NCI-H187 treated with DMSO at 0.1 percent for 48 hours (cell line): ENCODE measurements around the gene ADAMTS17.

Source experiments
- DNase-seq: peaks from one replicate; lab custom pipeline; 2025; lab: John Stamatoyannopoulos, UW

The ADAMTS17 gene, protein sequence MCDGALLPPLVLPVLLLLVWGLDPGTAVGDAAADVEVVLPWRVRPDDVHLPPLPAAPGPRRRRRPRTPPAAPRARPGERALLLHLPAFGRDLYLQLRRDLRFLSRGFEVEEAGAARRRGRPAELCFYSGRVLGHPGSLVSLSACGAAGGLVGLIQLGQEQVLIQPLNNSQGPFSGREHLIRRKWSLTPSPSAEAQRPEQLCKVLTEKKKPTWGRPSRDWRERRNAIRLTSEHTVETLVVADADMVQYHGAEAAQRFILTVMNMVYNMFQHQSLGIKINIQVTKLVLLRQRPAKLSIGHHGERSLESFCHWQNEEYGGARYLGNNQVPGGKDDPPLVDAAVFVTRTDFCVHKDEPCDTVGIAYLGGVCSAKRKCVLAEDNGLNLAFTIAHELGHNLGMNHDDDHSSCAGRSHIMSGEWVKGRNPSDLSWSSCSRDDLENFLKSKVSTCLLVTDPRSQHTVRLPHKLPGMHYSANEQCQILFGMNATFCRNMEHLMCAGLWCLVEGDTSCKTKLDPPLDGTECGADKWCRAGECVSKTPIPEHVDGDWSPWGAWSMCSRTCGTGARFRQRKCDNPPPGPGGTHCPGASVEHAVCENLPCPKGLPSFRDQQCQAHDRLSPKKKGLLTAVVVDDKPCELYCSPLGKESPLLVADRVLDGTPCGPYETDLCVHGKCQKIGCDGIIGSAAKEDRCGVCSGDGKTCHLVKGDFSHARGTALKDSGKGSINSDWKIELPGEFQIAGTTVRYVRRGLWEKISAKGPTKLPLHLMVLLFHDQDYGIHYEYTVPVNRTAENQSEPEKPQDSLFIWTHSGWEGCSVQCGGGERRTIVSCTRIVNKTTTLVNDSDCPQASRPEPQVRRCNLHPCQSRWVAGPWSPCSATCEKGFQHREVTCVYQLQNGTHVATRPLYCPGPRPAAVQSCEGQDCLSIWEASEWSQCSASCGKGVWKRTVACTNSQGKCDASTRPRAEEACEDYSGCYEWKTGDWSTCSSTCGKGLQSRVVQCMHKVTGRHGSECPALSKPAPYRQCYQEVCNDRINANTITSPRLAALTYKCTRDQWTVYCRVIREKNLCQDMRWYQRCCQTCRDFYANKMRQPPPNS

GRCh38 chr15:100341750-100342560 lies at the start of gene ADAMTS17:
Gene ADAMTS17, minus strand, starts transcription at chr15:100341975. Its CDS starts 76 bp downstream, at chr15:100341899.
- no peak for DNase-seq

DNA sequence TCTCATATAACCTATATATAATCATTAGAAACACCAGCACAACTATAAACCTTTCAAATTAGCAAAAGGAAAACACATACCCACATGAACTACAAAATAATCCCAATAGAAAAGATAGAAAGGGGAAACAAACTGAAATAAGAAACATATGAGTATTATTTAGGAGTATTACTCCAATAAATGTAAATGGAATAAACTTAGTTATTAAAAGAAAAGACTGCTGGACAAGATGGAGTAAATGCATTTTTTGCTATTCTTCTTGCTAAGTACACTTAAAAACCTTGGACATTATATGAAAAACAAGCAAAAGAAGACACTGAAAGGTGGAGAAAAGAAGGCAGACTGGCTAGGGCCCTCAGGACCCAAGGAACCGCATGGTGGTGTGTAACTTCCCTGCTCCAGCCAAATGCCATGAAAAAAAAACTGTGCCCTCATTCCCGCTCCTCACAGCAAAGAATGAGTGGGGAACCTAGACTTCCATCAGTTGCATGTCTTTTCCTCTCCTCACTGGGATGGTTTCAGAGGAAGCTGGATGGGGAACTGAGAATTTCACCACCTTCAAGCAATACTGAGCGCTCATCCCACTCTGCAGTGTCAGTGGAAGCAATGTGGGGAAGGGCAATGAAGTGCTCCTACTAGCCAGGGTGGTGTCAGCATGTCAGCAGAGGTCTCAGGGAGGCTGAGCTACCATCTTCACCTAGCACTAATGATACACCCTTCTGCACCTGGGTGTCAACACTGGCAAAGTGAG lies 43.7 kb upstream of the ADAMTS17 start:
- no peak for DNase-seq

- no peak for DNase-seq
These were observed 42.3 kb upstream of the ADAMTS17 start for GRCh38 chr15:100384108-100384410.

GRCh38 chr15:100383302-100384107 lies 41.7 kb upstream of the ADAMTS17 start:
- no peak for DNase-seq

- no peak for DNase-seq
These were observed 32.2 kb upstream of the ADAMTS17 start for GRCh38 chr15:100373942-100374341.

- DNase-seq = no peak
These were observed 31.5 kb upstream of the ADAMTS17 start for GRCh38 chr15:100373120-100373896.

DNA sequence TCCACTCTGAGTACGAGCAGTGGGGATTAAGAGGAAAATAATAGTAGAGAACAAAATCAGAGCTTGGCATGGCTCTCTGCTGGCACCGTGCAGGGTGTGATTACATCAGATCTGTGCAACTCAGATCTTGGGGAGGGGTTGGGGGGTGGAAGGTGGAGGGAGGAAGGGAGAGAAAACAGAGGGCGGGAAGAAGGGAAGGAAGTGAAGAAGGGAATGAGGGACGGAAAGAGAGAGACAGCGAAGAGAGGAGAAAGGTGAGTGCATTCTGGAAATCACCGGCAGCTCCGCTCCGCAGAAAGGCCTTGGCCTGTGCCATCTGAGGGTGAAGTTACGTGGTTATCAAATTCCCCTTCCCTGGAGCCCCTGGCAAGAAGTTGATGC lies 31.0 kb upstream of the ADAMTS17 start:
- DNase-seq = no peak

DNA sequence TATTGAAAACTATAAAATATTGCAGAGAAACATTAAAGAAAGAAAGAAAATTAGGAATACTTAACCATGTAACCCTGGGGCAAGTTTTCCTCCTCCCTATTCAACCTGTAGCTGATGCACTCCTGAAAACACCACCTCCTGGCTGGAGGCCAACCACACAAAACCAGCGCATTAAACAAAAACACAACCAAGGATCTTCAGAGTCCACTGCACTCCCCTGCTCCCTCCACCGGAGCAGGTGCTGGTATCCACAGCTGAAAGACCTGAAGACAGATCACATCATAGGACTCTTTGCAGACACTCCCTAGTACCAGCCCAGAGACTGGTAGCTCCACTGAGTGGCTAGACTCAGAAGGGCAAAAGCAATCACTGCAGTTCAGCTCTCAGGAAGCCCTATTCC lies 13.6 kb upstream of the ADAMTS17 start:
- no peak for DNase-seq

GRCh38 chr15:100353449-100353848 lies 11.7 kb upstream of the ADAMTS17 start:
- no peak for DNase-seq

- DNase-seq = no peak
These were observed 8.9 kb upstream of the ADAMTS17 start for GRCh38 chr15:100350434-100351226.

GRCh38 chr15:100349696-100350433 lies 8.1 kb upstream of the ADAMTS17 start:
- DNase-seq = no peak

DNA sequence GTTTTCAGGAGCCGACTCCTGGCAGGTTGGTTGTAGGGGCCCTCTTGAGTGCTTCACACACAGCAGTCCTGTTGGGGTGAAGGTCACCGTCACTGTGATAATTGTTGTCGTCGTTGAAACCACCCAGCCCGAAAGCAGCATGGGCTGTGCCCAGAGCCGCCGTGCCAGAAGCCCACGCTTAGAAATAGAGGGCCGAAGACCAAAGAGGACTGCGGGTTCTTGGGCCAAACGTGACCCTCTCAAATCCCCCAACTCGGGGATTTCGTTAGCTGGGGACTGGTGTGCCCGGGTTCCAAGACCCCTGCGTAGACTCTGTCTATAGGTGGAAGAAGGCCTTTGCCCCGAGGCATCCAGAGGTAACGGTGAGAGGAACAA lies 7.5 kb upstream of the ADAMTS17 start:
- no peak for DNase-seq

- DNase-seq = no peak
These were observed 6.8 kb upstream of the ADAMTS17 start for GRCh38 chr15:100348578-100348977.

DNA sequence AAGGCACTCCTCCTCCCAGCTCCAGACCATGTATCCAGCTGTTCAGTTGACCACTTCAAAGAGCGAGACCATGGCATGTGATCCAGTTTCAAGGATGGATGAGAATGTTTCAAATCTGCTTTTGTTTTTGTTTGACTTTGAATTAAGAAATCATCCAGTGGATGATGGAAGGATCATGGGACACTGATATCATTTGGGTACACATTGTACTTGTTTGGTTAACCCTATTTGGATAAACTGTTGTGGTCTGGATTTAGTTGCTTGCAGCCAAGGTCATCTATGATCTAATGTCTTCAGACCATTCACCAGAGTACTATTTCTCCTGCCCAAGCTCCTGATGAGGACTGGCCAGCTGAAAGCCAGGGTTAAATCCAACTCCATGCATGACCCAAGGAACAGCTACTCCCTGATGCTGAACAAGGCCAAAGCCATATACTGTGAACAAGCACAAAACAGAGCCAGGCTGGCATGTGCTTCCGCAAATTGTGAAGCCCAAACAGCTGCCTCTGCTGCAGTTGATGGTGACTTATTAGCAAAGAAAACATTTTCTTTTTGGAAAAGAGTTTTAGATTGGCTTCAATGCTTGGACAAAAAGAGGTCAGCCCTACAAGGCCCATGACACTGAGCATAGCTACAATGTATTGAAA lies 5.2 kb upstream of the ADAMTS17 start:
- DNase-seq = no peak

- DNase-seq = no peak
These were observed 3.7 kb upstream of the ADAMTS17 start for GRCh38 chr15:100345438-100345837.

DNA sequence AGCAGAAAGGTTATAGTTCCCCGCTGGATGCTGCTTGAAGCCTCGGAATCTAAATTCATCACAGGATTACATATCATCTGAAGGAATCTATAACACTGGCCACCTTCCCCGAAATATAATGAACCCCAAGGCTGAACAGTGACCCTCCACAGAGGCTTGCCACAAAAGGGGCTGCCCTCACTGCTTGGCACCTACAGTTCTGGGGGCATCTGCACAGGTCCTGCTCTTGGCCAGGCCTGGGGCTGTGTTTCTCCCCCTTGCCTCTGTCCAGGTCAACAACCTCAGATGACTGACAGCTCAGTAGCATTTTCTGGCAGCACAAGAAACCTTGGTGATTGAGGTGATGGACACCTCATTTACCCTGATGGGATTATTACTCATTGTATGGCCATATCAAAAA lies 1.5 kb upstream of the ADAMTS17 start:
- DNase-seq = no peak

- DNase-seq = no peak
These were observed 481 bp downstream of the ADAMTS17 start for GRCh38 chr15:100341239-100341749.
